Activated CD4-positive, alpha-beta T cell treated with anti-CD3 and anti-CD28 coated beads, Interleukin-2, amount 50 U/mL, for 48 hours (primary cell): ENCODE measurements around the gene NOL4L.
"Not testable (repeated sequence)": the region's sequence is repeated elsewhere in the genome, so short reads cannot be mapped to it uniquely, and the experiment has no call there.

Source experiments
- DNase-seq, 2 experiments: peaks; one replicate each; pipeline ENCODE4 v3.0.0-alpha.2; 2020

The NOL4L gene

DNA sequence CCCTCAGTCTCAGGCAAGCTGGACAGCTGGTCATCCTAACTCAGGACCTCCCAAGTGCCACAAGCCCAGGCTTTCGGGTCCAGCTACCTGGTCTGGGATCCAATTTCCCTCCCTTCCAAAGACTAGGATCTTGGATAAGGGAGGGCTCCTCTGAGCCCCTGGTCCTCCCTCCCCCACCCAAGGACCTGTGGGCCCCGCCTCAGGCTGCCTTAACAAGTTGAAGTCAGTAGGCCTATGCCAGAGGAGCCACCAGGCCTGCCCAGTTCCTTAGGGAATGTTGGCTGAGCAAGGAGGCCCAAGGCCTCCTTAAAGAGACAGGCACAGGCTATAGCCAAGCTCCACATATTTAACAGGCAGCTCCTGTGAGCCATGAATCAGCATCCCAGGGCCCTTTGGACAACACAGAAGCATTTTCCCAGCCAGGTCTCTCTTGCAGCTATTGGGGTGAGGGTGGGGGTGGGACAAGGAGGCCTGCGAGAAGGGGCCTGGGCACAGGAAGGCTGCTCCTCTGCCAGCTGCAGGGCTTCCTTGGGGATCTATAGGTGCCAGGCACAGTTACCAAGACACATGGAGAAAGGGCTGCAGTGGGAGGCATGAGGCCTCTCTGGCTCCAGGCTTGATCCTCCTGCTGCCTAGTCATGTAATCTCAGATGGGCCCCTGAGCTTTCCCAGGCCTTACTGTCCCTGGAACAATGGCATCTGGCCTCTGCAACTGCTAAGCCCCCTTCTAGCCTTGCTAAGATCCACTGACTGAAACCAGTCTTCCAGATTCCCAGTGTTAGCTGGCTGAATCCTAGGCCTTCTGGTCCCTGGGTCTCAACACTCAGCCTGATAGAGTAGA is 27.4 kb upstream of the NOL4L start:
- DNase-seq: no peak

DNA sequence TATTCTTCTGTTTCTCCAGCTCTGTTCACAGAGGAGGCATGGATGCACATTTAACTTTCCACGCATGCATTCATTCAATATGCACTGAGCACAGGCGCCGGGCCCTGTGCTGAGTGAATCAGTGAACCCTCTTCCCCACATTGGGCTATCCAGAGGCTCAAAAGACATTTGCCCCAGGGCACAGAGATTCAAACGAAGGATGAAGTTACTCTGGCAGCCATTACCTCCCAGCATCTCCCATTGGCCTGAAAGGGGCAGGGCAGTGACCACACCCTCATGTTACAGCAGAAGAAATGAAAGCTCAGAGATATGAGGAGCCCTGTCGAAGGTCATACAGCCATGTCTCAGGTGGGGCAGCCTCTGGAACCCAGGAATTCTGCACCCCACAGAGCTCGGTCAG is 26.7 kb upstream of the NOL4L start:
- no peak for DNase-seq

DNA sequence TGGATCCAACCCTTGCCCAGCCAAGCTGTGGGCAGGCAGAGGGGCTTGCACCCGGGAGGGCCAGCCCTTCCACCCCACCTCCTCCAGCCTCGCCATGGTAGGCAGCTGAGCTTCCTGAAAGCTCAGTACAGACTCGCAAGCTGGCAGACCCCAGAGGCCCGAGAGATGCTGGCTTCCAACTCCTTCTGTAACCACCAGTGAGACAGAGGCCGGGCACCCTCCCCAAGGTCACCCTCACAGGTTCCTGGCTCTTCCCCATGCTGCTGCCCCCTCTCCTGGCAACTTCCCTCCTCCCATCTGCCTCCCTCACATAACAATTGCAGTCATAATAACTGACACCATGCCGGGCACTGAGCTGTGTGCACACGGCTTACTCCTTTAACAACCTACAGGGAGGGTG is 26.2 kb upstream of the NOL4L start:
- DNase-seq: no peak

DNA sequence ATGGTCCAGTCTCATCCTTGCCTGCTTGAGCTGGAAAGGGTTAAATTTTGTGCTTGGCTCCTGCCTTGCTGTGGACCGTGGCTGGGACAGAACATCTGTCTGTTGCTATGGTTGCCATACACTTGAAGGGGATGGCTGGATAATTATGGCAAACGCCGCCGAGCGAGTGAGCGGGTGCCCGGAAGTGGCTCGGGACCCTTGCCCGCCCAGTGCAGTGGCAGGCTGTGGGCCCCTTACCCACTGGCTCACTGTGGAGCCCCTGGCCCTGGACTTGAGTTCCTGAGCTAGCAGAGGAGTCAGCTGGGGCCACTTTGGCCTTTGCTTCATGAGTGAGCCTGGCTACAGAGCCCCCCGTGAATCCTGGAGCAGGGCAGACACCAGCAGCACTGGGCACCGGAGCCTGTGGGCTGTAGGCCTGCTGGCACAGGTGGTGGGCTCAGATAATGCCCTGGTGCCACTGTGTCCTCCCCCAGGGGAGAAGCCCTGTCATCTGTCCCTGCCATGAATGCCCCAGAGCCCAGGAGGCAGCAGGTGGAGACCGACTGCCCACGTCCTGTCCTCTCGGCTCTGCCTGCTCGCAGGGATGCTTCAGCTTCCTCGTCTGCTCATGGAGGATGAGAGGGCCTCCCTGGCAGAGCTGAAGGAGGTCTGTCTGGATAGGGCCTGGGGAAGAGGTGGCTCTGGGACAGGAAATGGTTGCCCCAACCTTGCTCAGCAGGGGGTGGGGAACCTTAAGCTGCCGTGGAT is 25.5 kb upstream of the NOL4L start:
- DNase-seq: no peak

DNA sequence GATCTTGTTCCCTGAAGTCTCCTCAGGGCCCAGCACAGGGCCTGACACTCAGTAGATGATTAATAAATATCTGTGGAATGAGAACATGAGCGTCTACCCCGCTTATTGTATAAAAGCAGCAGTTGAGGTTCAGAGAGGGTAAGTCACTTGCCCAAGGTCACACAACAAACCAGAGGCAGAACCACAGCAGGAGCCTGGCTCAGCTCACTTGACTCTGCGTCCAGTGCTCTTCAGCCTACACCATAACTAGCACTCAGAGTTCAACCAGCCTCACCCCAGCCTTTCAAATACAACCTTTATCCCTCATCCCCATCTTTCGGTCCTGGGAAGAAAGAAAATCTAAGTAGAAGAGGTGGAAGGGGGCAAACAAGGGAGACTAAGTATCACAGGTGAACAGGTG is 24.9 kb upstream of the NOL4L start:
- no peak for DNase-seq

DNA sequence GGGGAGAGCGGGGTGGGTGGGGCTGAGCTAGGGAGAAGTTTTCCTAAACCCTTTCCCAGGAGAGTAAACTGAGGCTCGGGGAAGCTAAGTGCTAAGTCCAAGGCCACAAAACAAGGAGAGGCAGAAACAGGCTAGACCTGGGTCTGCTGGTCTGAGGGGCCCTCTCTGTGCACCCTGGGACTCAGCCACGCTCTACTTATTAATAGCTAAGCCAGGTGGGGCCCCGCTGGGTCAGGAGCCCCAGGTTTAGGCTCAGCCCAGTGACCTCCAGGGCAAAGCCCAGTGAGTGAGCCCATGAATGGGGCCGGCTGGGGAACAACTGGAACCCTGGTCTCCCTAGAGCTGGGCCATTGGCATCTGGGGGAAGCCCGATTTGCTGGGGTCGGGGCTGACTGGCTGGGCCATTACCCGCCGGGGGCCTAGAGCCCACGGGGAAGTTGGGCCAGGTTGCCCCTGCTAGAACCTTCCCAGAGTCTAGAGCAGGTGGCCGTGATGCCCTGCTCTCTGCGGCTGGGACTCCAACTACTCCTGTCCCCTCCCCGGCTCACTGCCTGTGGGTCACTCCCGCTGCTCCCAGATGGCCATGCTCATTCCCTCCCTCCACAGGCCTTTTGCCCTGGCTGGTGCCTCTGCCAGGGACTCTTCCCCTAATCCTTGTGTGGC is 24.1 kb upstream of the NOL4L start:
- DNase-seq: no peak

DNA sequence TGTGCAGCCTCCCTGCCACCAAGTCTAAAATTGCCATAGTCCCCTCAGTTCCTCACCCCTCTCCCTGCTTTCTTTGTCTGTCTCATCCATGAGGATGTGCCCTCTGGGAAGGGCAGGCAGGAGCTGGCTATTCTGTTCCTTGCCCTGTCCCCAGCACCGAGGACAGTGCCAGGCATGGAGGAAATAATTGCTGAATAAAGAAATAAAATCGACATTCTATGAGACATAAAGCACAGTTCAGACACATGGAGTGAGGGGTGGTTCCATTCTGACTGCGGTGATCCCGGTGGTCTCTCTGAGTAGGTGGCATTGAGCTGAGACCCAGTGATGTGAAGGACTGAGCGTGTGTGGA is 23.5 kb upstream of the NOL4L start:
- DNase-seq: no peak

DNA sequence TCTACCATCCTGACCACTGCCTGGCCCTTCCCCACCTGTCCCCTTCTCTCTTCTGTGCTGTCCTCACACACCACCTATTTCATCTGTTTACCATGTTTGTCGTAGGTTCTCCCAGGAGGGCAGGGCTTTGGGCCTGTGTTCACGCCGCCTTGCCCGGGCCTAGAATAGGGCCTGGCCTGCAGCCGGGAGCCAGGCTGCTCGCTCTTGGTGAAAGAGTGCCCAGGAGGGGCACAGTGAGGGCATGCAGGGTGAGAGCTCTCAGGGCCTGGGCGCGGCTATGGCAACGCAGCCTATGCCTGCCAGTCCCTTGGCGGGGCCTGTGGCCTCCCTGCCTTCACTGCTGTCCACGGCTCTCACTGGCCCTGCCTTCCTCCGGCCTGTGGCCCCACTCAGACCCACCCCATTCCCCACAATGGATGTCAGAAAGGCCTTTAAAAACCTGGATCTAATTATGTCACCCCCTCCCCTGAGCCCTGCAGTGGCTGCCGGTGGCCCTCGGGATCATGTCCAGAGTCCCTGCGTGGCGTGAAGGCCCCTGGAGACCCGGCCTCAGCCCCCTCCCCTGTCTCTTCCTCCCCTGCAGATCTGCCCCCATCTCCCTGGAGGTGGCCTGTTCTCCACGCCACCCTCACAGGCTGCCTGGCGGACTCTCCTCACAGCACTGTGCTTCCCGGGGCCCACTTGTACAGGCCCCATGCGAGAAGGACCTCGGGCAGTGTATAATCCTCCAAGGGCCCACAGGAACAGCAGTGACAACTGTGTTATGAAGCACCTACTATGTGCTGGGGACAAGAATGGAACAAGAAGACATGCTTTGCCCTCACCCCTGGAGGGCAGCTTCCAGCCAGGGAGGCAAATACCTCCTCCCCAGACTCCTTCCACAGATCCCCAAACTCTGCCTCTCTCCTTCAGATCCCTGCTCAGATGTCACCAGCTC is 22.9 kb upstream of the NOL4L start:
- DNase-seq: no peak

DNA sequence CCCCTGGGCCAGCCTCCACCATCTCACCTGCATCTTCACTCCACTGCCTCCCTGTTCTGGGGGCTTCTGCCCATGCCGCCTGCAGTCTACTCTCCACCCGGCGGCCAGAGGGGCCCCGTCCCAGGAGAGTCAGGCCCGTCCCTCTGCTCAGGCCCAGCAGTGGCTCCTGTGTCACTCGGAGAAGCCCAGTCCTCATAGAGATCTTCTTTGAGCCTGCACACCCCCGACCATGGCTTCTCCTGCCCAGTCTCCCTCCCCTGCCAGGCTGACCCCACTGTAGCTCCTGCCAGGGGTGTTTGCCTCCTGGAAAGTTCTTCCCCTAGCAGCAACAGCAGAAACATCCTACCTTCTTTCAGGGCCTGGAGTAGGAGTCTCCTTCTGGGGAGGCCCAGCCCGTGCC is 22.2 kb upstream of the NOL4L start:
- no peak for DNase-seq

DNA sequence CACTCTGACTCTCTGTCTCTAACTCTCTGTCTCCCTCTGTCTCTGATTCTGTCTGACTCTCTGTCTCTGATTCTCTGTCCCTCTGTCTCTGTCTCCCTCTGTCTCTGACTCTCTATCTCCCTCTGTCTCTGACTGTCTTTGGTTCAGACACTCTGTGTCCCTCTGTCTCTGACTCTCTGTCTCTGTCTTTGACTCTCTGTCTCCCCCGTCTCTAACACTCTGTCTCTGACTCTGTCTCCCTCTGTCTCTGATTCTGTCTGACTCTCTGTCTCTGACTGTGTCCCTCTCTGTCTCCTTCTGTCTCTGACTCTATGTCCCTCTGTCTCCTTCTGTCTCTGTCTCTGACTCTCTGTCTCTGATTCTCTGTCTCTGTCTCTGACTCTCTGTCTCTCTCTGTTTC is 21.7 kb upstream of the NOL4L start:
- no peak for DNase-seq

DNA sequence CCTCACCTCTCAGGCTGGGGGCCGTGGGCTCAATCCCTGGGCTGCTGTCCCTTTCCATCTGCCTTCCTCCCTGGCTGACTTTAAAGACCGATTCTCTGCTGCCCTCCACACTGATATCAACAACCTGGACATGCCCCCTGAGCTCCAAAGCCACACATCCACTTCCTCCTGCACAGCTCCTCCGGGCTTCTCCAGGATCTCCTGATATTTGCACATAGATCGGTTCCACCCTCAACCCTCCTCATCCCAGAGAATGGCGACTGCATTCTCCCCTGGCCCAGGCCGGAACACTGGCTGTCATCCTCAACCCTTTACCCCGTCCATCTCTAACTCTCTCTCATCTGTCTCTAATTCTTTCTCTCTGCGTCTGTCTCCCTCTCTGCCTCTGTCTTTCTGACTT is 21.0 kb upstream of the NOL4L start:
- DNase-seq: no peak

DNA sequence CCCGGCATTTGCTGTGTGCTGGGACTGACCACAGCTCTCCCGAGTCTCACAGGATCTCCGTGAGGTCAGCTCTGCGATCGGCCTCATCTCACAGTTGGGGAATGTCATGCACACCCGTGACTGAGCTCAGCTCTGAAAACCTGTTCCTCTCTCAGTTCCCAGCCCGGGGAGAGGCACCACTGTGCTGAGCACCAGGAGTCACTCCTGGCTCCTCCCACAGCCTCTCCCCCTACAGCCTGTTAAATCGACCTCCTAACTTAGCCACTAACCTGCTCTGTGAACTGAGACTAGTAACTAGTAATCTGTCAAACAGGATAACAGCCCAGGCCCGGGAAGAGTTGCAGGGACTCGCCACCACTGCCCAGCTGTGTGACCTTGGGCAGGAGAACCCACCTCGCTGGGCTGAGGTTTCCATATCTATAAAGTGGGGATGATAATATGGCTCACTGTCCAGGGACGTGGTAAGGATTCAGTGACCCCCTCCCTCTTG is 20.1 kb upstream of the NOL4L start:
- no peak for DNase-seq

DNA sequence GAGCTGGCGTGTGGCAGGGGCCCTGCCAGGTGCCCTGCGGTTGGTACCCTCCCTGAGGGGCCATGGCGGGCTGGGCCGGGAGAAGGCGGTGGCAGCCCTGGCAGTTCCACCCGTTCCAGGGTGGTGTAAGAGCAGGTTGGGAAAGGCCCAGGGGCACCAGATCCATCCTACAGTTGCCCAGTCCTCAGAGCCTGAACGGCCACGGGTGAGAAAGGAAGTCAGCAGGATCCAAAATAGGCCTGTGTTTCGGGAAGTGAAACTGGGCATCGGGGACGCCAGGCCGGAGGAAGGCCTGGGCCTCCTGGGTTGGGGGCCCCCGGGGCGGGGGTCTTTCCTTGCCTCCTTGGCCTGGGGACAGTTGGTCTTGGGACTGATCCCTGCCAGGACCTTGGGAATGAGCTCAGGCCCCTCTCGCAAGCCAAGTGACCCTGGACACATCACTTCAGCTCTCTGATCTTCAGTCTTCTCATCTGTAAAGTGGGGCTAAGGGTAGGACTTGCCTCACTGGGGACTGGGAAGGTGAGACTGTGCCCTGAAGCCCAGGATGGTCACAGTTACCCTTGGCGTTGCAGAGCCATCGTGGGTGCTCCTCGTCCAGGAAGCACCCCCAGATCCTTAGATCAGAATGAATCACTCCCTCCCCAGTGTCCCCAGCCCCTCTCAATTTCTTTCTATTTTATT is 18.1 kb upstream of the NOL4L start:
- no peak for DNase-seq

DNA sequence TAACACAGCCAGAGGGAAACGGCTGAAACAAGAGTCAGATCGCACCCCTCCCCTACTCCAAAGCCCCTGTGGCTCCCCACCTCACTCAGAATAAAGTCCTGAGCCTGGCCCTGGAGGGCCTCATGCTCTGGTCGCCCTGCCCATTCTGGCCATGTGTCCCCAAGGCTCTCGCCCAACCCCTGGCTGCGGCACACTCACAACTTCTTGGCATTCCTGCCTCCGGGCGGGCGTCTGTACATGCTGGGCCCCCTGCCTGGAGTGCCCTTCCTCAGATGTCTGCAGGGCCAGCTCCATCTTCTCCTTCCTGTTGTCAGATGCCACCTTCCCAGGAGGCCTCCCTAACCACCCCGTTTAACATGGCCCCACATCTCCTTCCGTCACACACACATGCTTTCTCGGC is 17.1 kb upstream of the NOL4L start:
- DNase-seq: no peak

DNA sequence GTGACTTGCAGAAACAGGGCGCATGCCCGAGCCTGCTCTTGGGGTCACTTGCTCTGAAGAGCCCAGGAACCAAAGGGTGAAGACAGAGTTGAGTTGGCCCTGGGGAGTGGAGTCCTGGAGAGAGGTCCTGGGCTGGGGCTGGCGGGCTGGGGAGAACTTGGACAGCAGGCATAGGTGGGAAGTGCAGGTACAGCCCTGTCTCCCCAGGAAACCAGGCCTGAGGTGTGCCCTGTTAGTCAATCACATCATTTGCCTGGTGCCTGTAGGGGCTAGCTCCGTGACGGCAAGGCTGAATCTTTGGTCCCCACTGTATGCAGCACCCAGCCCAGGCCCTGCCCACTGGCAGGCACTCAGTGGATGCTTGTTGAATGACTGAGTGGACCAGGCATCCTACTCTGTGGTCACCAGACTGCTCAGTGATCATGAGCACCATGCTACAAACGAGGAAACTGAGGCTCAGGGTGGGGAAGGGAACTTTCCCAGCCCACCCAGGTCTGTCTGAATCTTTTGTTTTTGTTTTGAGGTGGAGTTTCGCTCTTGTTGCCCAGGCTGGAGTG is 15.6 kb upstream of the NOL4L start:
- no peak for DNase-seq

DNA sequence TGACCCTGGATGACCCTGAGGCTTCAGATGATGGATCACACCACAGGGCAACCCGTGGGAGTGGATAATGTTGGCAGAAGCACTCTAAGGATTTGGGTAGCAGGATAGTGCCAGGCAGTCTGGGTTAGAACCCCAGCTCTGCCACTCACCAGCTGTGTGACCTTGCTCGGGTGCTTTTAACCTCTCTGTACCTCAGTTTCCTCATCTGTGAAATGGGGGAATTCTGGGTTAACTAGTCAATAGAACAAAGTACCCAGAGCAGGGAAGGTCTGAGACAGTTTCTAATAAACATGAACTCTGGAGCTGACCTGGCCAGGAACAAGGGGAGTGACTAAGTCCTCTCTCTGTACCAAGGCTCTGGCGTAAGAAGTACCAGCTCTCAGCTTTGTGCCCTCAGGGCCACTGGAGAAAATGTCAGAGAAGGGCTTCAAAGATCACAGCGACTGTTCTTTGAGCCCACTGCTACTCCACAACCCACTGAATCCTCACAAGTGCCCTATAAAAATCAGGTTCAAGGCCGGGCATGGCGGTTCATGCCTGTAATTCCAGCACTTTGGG is 14.7 kb upstream of the NOL4L start:
- no peak for DNase-seq

DNA sequence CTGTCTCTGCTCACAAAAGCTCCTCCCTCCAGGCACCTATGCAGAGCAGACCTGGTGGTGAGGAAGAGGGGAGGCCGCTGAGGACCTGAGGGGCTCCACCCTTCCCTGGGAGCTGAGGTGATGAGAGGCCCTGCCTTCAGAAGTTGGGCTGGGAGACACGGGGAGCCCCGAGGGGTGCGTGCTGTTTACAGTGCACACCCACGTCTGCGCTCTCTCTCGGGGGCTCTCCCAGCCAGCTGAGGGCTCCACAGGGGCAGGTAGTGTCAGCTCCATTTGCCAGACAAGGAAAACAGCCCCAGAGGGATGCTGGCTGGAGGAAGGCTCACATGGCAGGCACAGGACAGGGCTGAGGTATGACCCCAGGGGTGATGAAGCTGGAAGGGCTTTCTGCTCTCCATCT is 13.5 kb upstream of the NOL4L start:
- no peak for DNase-seq

DNA sequence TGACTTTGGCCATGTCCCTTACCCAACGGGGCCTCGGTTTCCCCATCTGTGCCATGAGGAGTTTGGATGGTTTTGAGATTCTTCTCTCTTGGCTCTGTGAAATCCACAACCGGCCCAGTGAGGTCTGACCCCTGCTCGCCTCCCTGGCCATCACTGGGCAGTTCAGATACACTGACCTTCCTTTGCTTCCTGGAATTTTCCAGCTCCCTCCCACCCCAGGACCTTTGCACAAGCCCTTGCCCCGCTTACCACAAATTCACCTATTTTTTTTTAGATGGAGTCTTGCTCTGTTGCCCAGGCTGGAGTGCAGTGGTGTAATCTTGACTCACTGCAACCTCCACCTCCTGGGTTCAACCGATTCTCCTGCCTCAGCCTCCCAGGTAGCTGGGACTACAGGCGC is 12.6 kb upstream of the NOL4L start:
- no peak for DNase-seq

DNA sequence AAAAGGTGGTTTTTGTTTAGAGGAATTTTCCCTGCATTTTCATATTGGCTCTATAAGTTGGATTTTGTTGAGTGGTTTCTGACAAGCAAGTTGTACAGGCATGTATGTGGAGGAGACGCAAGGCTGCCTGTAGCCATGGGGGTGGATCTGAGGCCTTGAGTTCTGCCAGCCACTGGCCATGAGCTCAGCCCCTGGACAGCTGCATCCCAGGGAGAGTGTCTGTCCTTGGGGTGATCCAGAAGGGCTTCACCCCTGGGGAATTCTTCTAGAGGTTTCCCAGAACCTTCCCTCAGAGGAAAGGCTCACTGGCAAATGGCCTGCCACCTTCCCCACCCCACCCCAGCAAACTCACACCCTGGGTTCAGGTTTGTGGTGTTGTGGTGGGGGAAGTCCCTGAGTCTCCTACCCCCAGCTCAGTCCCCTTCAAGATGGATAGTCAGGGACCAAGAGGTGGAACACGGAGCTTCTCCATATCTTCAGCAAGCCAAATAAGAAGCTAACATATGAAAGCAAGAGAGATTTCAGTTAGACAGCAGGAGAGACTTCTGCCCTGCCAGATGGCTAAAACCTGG is 11.6 kb upstream of the NOL4L start:
- DNase-seq: no peak

DNA sequence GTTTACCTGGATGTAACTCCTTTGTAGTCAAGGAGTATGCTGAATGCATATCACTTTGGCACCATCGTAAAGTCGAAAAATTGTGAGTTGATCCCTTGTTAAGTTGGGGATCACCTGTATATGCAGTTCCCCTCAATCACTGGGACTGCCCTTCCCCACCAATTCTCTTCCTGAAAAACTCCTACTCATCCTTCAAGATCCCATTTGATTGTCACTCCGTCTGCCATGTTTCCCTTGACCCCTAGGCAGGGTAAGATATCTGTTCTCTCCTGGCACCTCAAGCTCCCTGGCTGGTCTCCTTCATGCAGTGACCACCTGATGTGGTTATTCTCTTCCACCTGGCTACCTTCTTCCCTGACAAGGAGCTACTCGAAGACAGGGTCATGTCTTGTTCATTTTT is 10.0 kb upstream of the NOL4L start:
- DNase-seq: no peak

DNA sequence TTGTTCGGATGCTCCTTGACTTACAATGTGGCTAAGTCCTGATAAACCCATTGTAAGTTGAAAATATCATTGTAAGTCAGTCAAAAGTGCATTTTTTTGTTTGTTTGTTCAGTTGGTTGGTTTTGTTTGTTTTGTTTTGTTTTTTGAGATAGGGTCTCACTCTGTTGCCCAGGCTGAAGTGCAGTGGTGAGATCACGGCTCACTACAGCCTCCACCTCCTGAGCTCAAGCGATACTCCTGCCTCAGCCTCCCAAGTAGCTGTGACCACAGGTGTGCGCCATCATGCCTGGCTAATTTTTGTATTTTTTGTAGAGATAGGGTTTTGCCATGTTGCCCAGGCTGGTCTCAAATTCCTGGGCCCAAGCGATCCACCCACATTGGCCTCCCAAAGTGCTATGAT is 9.5 kb upstream of the NOL4L start:
- not testable (repeated sequence) for DNase-seq
